WTC11 (cell line): ENCODE data around the gene WDFY4. TPM values are rescaled to one million over a fixed set of nuclear protein-coding genes. Genes with fewer than 3 reads are reported as not detected.

Source experiments
- ATAC-seq: fragments of 200-7000 bp; cut with Tn5 transposase; 2 replicates; pipeline ENCODE4 v1.10.0; 2021; ENCODE audit warnings: mild to moderate bottlenecking, moderate library complexity
- CTCF ChIA-PET: fragments of 300-600 bp; sonication (Branson Sonifier 250); formaldehyde crosslinking; loops from one replicate; lab custom pipeline; 2021; ENCODE audit warnings: antibody characterized with exemption; lab: Charles Lee
- POLR2A ChIA-PET: fragments of 350-600 bp; sonication (Branson Sonifier 250); formaldehyde crosslinking; loops from one replicate; lab custom pipeline; 2021; ENCODE audit warnings: antibody characterized with exemption; lab: Charles Lee
- DNase-seq: peaks from one replicate; pipeline ENCODE4 v3.0.0; 2021; ENCODE audit warnings: low spot score
- H3K27ac Mint-ChIP-seq: 2 replicates; pipeline ENCODE4 v1.8.0; 2021; ENCODE audit warnings: mixed read lengths
- H3K27me3 Mint-ChIP-seq: 2 replicates; pipeline ENCODE4 v1.8.0; 2021; ENCODE audit warnings: low read depth, mild to moderate bottlenecking, moderate library complexity, mixed read lengths
- H3K36me3 Mint-ChIP-seq: 2 replicates; pipeline ENCODE4 v1.8.0; 2021; ENCODE audit warnings: mixed read lengths
- H3K4me1 Mint-ChIP-seq: 2 replicates; pipeline ENCODE4 v1.8.0; 2022; ENCODE audit warnings: mixed read lengths
- H3K4me3 Mint-ChIP-seq: 2 replicates; pipeline ENCODE4 v1.8.0; 2021; ENCODE audit warnings: mild to moderate bottlenecking, moderate library complexity, mixed read lengths
- H3K9me3 Mint-ChIP-seq: 2 replicates; pipeline ENCODE4 v1.8.0; 2021; ENCODE audit warnings: mixed read lengths
- AR ChIP-seq: fragments of 250-450 bp; sonication (Bioruptor Pico); IDR thresholded peaks from 2 replicates; pipeline ENCODE4 v1.9.0; 2021; ENCODE audit warnings: mild to moderate bottlenecking
- GABPB1 ChIP-seq: sonication (generic); formaldehyde crosslinking; IDR thresholded peaks from 2 replicates; pipeline ENCODE4 v1.8.1; 2023; ENCODE audit warnings: mild to moderate bottlenecking, missing genetic modification reagents
- HMGA2 ChIP-seq: fragments of 250-450 bp; sonication (Bioruptor Pico); IDR thresholded peaks from 2 replicates; pipeline ENCODE4 v1.4.0; 2021; ENCODE audit warnings: mild to moderate bottlenecking, moderate library complexity
- JUN ChIP-seq: sonication (generic); formaldehyde crosslinking; IDR thresholded peaks from 2 replicates; pipeline ENCODE4 v1.8.0; 2023; ENCODE audit warnings: mild to moderate bottlenecking, missing genetic modification reagents
- NR2C2 ChIP-seq: sonication (generic); formaldehyde crosslinking; IDR thresholded peaks from 2 replicates; pipeline ENCODE4 v1.8.0; 2022; ENCODE audit warnings: mild to moderate bottlenecking, missing genetic modification reagents
- NR3C1 ChIP-seq: sonication (generic); formaldehyde crosslinking; conservative IDR thresholded peaks from 2 replicates; pipeline ENCODE4 v1.8.1; 2023; ENCODE audit warnings: low read depth, mild to moderate bottlenecking, missing genetic modification reagents
- PRDM15 ChIP-seq: sonication (generic); formaldehyde crosslinking; IDR thresholded peaks from 2 replicates; pipeline ENCODE4 v1.8.0; 2022; ENCODE audit warnings: missing genetic modification reagents
- SMAD4 ChIP-seq: sonication (generic); formaldehyde crosslinking; IDR thresholded peaks from 2 replicates; pipeline ENCODE4 v1.8.0; 2022; ENCODE audit warnings: mild to moderate bottlenecking, missing genetic modification reagents
- SOX15 ChIP-seq: fragments of 250-450 bp; sonication (Bioruptor Pico); IDR thresholded peaks from 2 replicates; pipeline ENCODE4 v1.9.0; 2021; ENCODE audit warnings: mild to moderate bottlenecking
- TP53 ChIP-seq: sonication (generic); formaldehyde crosslinking; IDR thresholded peaks from 2 replicates; pipeline ENCODE4 v1.8.1; 2023; ENCODE audit warnings: mild to moderate bottlenecking, missing genetic modification reagents
- ZMAT4 ChIP-seq: fragments of 250-450 bp; sonication (Bioruptor Pico); IDR thresholded peaks from 2 replicates; pipeline ENCODE4 v1.9.0; 2021; ENCODE audit warnings: mild to moderate bottlenecking
- ZNF138 ChIP-seq: sonication (generic); formaldehyde crosslinking; conservative IDR thresholded peaks from 2 replicates; pipeline ENCODE4 v1.8.1; 2022; ENCODE audit warnings: mild to moderate bottlenecking, moderate library complexity, missing genetic modification reagents
- ZNF263 ChIP-seq: sonication (generic); formaldehyde crosslinking; IDR thresholded peaks from 2 replicates; pipeline ENCODE4 v1.8.1; 2022; ENCODE audit warnings: low read depth, mild to moderate bottlenecking, moderate library complexity, missing genetic modification reagents
- total RNA-seq: library from RNA; stranded (reverse); gene quantifications from 3 replicates; pipeline ENCODE4 v1.2.3, GENCODE V29; 2021
- TF ChIP-seq, protein P1 (sequence below): fragments of 250-450 bp; sonication (Bioruptor Pico); IDR thresholded peaks from 2 replicates; pipeline ENCODE4 v1.8.0; 2021; ENCODE audit warnings: mild to moderate bottlenecking

Gene WDFY4
- total RNA-seq, 1 experiment from 2014 or later: 0.13 TPM

DNA sequence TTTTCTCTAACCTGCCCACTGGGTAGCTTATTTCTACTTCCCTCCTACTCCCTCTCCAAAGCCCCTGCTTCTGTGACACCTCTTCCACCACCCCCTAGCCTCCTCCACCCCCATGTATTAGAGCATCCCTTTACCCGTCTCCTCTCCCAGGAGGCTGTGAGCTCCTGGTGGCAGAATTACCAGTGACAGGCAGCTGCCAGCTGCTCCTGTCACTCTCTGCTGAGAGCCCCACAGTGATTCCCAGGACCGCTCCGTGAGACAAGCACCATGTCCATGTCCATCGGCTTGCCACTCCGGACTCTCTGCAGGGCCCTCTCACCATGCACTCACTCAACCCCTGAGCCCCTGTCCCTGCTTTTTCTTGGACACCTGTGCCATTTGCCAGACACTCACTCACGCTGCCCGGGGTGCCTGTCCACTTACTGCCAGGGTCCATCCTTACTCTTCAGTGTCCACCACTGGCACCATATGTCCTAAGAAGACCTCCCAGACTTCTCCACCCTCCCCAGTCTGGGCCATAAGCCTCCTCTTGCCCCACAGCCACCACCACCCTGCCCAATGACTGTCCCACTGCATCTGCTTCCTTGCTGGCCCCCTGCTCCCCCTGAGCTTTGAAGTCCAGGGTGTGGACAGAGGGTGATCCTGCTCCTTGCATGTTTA, 9.8 kb downstream of the WDFY4 start (continued):
- no peak for TF ChIP-seq AR

DNA sequence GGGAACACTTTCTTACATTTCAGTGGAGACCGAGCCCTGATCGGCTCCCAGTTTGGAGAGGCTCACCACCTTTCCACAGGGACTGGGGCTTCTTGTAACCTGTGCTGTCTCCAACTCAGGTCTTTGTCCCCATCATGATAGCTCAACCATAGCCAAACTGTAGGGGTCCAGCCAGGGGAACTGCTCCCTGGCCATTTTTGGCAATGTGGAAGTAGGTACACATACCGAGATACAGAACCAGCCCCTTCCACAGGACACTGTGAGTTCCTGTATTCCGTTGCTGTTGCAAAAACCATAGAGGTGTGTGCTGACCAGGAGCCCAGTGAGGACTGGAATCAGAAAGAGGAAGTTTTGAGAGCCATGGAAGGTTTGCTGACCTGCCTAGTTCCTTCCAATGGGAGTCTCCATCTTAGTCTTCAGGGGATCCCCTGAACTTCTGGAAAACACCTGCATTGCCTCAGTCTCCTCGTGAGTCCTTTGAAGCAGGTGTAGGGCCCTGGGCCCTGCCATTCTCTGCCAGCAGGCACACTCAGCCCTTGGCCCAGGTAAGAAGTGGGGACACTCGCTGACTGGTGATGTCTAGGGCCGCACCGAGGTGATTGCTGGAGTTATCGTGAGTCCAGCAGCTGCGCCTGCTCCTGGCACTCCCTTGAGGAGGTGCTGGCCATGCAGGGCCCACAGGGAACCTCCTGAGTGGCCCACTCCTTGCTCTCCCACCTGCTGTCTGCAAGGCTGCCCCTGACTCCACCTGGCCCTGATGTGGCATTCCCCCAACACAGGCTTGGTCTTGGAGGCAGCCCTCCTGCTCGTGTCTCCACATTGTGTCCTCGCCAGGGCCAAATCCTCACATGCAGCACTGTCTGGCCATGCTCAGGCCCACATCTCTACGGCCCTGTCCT, 11.2 kb downstream of the WDFY4 start:
- Mint-ChIP-seq H3K4me1 (peaks cover 16% of the 10 kb centered on the region), H3K36me3 (no peaks in the 10 kb centered on the region), H3K27me3 (no peaks in the 10 kb centered on the region; the same call in none of the 2 replicates), H3K4me3 (no peak overlapping the region), H3K27ac (no peak overlapping the region), H3K9me3 (no peaks in the 10 kb centered on the region)
- TF ChIP-seq TP53 (no peak), HMGA2 (CRISPR knock-in tag) (no peak), SMAD4 (CRISPR knock-in tag) (no peak), PRDM15 (CRISPR knock-in tag) (no peak), ZMAT4 (CRISPR knock-in tag) (no peak), ZNF263 (no peak), ZNF138 (CRISPR knock-in tag) (no peak), NR2C2 (CRISPR knock-in tag) (no peak), GABPB1 (no peak), SOX15 (CRISPR knock-in tag) (no peak), NR3C1 (CRISPR knock-in tag) (no peak)
- TF ChIP-seq, protein P1, sequence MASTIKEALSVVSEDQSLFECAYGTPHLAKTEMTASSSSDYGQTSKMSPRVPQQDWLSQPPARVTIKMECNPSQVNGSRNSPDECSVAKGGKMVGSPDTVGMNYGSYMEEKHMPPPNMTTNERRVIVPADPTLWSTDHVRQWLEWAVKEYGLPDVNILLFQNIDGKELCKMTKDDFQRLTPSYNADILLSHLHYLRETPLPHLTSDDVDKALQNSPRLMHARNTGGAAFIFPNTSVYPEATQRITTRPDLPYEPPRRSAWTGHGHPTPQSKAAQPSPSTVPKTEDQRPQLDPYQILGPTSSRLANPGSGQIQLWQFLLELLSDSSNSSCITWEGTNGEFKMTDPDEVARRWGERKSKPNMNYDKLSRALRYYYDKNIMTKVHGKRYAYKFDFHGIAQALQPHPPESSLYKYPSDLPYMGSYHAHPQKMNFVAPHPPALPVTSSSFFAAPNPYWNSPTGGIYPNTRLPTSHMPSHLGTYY (CRISPR knock-in tag): no peak
- DNase-seq (no peak), ATAC-seq (no peak)
- ChIA-PET POLR2A (no interaction called here), CTCF (no interaction called here)

- no peak for TF ChIP-seq JUN (CRISPR knock-in tag)
Measured at GRCh38 chr10:48696535-48696873, 11.8 kb downstream of the WDFY4 start.

More at GRCh38 chr10:48696535-48696873, 11.8 kb downstream of the WDFY4 start:
- Mint-ChIP-seq H3K27ac (no peak overlapping the region), H3K36me3 (no peaks in the 10 kb centered on the region), H3K4me3 (no peak overlapping the region), H3K9me3 (no peaks in the 10 kb centered on the region), H3K27me3 (no peaks in the 10 kb centered on the region; the same call in none of the 2 replicates), H3K4me1 (peaks cover 15% of the 10 kb centered on the region)
- ATAC-seq (no peak), DNase-seq (no peak)
- ChIA-PET CTCF (interaction anchor here (0.8 kb wide), 1 partner anchor 41 kb away, joined by 4 read pairs; no protein-coding TSS in a partner anchor), POLR2A (no interaction called here)
